ENCODE measurements around the gene MKI67. TPM values are rescaled to one million over a fixed set of nuclear protein-coding genes. Genes with fewer than 3 reads are reported as not detected.

MKI67 gene
- polyA plus RNA-seq, 1 donor from 2014 or later: 0.16 TPM

DNA sequence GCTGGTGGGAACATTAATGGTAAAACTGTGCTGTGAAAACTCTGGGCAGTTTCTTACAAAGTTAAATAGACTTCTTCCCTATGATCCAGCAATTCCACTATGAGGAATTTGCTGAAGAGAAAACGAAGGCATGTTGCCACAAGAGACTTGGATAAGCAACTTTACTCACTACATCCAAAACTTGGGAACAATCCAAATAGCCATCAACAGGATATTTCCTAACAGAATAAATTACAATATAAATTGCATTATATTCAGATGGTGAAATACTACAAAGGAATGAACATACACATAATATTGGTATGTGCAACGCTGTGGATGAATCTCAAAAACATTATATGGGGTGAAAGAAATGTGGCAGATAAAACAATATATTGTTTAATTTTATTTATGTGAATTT lies 21.4 kb upstream of the MKI67 start:
- H3K4me2 ChIP-seq (ENCODE audit: low read length): no peak overlapping the region
- no peak for TF ChIP-seq RAD21 (conservative IDR thresholded peaks at IDR 0.05)
- H3K27ac ChIP-seq (ENCODE audit: low read length): no peak overlapping the region
- no peak overlapping the region for H3K4me3 ChIP-seq (ENCODE audit: low read length)
- H3K36me3 ChIP-seq (ENCODE audit: insufficient read depth, low read length): no peaks in the 10 kb centered on the region
- H3K27me3 ChIP-seq (ENCODE audit: insufficient read depth, low read depth, low read length): peaks cover 6% of the 10 kb centered on the region
- H3K9ac ChIP-seq (ENCODE audit: low read length): no peak overlapping the region
- no peaks in the 10 kb centered on the region for H3K9me2 ChIP-seq (ENCODE audit: insufficient read depth, low read length)
- no peaks in the 10 kb centered on the region for H4K20me1 ChIP-seq (ENCODE audit: insufficient read depth)
- no peaks in the 10 kb centered on the region for H3K79me2 ChIP-seq (replicated peaks; ENCODE audit: insufficient read depth, low read length)
- H3F3A ChIP-seq (ENCODE audit: insufficient read depth, low read length, poor library complexity, severe bottlenecking): no peaks in the 10 kb centered on the region
- no peak overlapping the region for H2AFZ ChIP-seq (ENCODE audit: low read depth, low read length)
- H3K9me3 ChIP-seq (ENCODE audit: low read length): no peaks in the 10 kb centered on the region

DNA sequence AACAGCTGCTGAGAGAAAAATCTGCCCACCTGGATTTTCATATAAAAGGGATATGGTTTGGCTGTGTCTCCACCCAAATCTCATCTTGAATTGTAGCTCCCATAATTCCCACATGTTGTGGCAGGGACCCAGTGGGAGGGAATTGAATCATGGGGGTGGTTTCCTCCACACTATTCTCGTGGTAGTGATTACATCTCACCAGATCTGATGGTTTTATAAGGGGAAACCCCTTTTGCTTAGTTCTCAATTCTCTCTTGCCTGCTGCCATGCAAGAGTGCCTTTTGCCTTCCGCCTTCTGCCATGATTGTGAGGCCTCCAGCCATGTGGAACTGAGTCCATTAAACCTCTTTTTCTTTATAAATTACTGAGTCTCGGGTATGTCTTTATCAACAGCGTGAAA lies 20.8 kb upstream of the MKI67 start:
- no peak for TF ChIP-seq EP300 (conservative IDR thresholded peaks at IDR 0.05; ENCODE audit: poor library complexity, severe bottlenecking)
- TF ChIP-seq, protein P1, sequence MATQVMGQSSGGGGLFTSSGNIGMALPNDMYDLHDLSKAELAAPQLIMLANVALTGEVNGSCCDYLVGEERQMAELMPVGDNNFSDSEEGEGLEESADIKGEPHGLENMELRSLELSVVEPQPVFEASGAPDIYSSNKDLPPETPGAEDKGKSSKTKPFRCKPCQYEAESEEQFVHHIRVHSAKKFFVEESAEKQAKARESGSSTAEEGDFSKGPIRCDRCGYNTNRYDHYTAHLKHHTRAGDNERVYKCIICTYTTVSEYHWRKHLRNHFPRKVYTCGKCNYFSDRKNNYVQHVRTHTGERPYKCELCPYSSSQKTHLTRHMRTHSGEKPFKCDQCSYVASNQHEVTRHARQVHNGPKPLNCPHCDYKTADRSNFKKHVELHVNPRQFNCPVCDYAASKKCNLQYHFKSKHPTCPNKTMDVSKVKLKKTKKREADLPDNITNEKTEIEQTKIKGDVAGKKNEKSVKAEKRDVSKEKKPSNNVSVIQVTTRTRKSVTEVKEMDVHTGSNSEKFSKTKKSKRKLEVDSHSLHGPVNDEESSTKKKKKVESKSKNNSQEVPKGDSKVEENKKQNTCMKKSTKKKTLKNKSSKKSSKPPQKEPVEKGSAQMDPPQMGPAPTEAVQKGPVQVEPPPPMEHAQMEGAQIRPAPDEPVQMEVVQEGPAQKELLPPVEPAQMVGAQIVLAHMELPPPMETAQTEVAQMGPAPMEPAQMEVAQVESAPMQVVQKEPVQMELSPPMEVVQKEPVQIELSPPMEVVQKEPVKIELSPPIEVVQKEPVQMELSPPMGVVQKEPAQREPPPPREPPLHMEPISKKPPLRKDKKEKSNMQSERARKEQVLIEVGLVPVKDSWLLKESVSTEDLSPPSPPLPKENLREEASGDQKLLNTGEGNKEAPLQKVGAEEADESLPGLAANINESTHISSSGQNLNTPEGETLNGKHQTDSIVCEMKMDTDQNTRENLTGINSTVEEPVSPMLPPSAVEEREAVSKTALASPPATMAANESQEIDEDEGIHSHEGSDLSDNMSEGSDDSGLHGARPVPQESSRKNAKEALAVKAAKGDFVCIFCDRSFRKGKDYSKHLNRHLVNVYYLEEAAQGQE (IDR thresholded peaks at IDR 0.05; ENCODE audit: borderline replicate concordance): no peak
- TF ChIP-seq SMC3 (conservative IDR thresholded peaks at IDR 0.05; ENCODE audit: poor library complexity): no peak
- TF ChIP-seq POLR2AphosphoS5 (IDR thresholded peaks at IDR 0.05): no peak
- no peak for TF ChIP-seq MXI1 (conservative IDR thresholded peaks at IDR 0.05; ENCODE audit: poor library complexity, severe bottlenecking)
- no peak for TF ChIP-seq EZH2 (IDR thresholded peaks at IDR 0.05; ENCODE audit: borderline replicate concordance, insufficient read depth, low read length, poor library complexity, severe bottlenecking)
- no peak for TF ChIP-seq RAD21 (conservative IDR thresholded peaks at IDR 0.05)
- TF ChIP-seq, protein P2, sequence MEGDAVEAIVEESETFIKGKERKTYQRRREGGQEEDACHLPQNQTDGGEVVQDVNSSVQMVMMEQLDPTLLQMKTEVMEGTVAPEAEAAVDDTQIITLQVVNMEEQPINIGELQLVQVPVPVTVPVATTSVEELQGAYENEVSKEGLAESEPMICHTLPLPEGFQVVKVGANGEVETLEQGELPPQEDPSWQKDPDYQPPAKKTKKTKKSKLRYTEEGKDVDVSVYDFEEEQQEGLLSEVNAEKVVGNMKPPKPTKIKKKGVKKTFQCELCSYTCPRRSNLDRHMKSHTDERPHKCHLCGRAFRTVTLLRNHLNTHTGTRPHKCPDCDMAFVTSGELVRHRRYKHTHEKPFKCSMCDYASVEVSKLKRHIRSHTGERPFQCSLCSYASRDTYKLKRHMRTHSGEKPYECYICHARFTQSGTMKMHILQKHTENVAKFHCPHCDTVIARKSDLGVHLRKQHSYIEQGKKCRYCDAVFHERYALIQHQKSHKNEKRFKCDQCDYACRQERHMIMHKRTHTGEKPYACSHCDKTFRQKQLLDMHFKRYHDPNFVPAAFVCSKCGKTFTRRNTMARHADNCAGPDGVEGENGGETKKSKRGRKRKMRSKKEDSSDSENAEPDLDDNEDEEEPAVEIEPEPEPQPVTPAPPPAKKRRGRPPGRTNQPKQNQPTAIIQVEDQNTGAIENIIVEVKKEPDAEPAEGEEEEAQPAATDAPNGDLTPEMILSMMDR (IDR thresholded peaks at IDR 0.05; ENCODE audit: poor library complexity, severe bottlenecking): no peak
- no peak for TF ChIP-seq TAF1 (IDR thresholded peaks at IDR 0.05; ENCODE audit: low read depth)
- no peak overlapping the region for H3K4me2 ChIP-seq (ENCODE audit: low read length)

DNA sequence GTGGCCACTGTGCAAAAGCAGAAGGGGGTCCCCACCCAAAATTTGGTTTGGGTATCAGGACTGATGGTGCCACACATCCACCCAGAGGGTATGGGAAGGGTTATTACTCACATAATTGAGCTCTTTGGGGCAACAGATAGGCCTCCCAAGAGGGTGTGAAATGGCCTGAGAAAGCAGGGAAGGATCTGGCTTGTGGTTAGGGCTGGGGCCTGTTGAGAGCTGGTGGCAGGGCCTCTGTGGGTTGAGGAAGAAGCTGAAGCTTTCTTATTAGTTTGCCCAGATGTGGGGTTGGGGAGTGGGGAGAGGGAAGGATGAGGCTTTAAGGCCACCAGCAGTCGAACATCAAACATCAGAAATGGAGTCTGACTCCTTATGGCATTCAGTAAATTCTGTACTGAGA lies 18.3 kb upstream of the MKI67 start:
- H2AFZ ChIP-seq (ENCODE audit: low read depth, low read length): no peak overlapping the region
- no peaks in the 10 kb centered on the region for H3K9me3 ChIP-seq (ENCODE audit: low read length)
- H3K9me2 ChIP-seq (ENCODE audit: insufficient read depth, low read length): no peaks in the 10 kb centered on the region
- H3K4me2 ChIP-seq (ENCODE audit: low read length): no peak overlapping the region
- no peak overlapping the region for H3K9ac ChIP-seq (ENCODE audit: low read length)
- H3K4me3 ChIP-seq (ENCODE audit: low read length): no peak overlapping the region
- H3K27me3 ChIP-seq (ENCODE audit: insufficient read depth, low read depth, low read length): no peaks in the 10 kb centered on the region
- no peak overlapping the region for H3K27ac ChIP-seq (ENCODE audit: low read length)
- H3K79me2 ChIP-seq (replicated peaks; ENCODE audit: insufficient read depth, low read length): no peaks in the 10 kb centered on the region
- H4K20me1 ChIP-seq (ENCODE audit: insufficient read depth): no peaks in the 10 kb centered on the region
- TF ChIP-seq, protein P2 (IDR thresholded peaks at IDR 0.05; ENCODE audit: poor library complexity, severe bottlenecking): no peak
- TF ChIP-seq, protein P1 (IDR thresholded peaks at IDR 0.05; ENCODE audit: borderline replicate concordance): no peak
- TF ChIP-seq EP300 (conservative IDR thresholded peaks at IDR 0.05; ENCODE audit: poor library complexity, severe bottlenecking) (no peak), POLR2AphosphoS5 (IDR thresholded peaks at IDR 0.05) (no peak), RAD21 (conservative IDR thresholded peaks at IDR 0.05) (no peak), TAF1 (IDR thresholded peaks at IDR 0.05; ENCODE audit: low read depth) (no peak)
- no peaks in the 10 kb centered on the region for H3K36me3 ChIP-seq (ENCODE audit: insufficient read depth, low read length)
- H3F3A ChIP-seq (ENCODE audit: insufficient read depth, low read length, poor library complexity, severe bottlenecking): no peaks in the 10 kb centered on the region

More for the DNA sequence above, 20.8 kb upstream of the MKI67 start:
- Histone ChIP-seq H3K36me3 (ENCODE audit: insufficient read depth, low read length) (no peaks in the 10 kb centered on the region), H2AFZ (ENCODE audit: low read depth, low read length) (no peak overlapping the region), H3K4me3 (ENCODE audit: low read length) (no peak overlapping the region), H3K9ac (ENCODE audit: low read length) (no peak overlapping the region), H4K20me1 (ENCODE audit: insufficient read depth) (no peaks in the 10 kb centered on the region), H3K9me2 (ENCODE audit: insufficient read depth, low read length) (no peaks in the 10 kb centered on the region), H3K79me2 (replicated peaks; ENCODE audit: insufficient read depth, low read length) (no peaks in the 10 kb centered on the region), H3F3A (ENCODE audit: insufficient read depth, low read length, poor library complexity, severe bottlenecking) (no peaks in the 10 kb centered on the region), H3K9me3 (ENCODE audit: low read length) (no peaks in the 10 kb centered on the region), H3K27me3 (ENCODE audit: insufficient read depth, low read depth, low read length) (peaks cover 6% of the 10 kb centered on the region), H3K27ac (ENCODE audit: low read length) (no peak overlapping the region)
